Natural killer cell (primary cell): ENCODE data around the gene TOB2. TPM values are rescaled to one million over a fixed set of nuclear protein-coding genes. Genes with fewer than 3 reads are reported as not detected.
"Not testable (repeated sequence)": the region's sequence is repeated elsewhere in the genome, so short reads cannot be mapped to it uniquely, and the experiment has no call there.

ENCODE experiments used
- ATAC-seq, 3 donors: fragments of 150-1000 bp in 2 of 3; fragments of 200-7000 bp in 1 of 3; cut with Tn5 transposase; 1 replicate in 1 of 3; 2 replicates in 2 of 3; pipeline ENCODE4 v1.10.0; 2021; ENCODE audit warnings: mild to moderate bottlenecking in 2 of 3, moderate library complexity in 2 of 3
- DNase-seq, 2 donors: peaks; one replicate each; pipeline versions ENCODE4 v3.0.0 to v3.0.0-alpha.2; 2013 to 2021; ENCODE audit warnings: mixed read lengths in 1 of 2
- H3K27ac ChIP-seq: one replicate; pipeline ENCODE4 v1.5.1; 2013; ENCODE audit warnings: mild to moderate bottlenecking, low read length
- H3K27me3 ChIP-seq: one replicate; pipeline ENCODE4 v1.6.1; 2013; ENCODE audit warnings: low read length; ENCODE audit not compliant: control insufficient read depth, insufficient read depth
- H3K36me3 ChIP-seq: one replicate; pipeline ENCODE4 v1.6.1; 2013; ENCODE audit warnings: low read length; ENCODE audit not compliant: control insufficient read depth, insufficient read depth
- H3K4me1 ChIP-seq: one replicate; pipeline ENCODE4 v1.6.1; 2013; ENCODE audit warnings: low read length; ENCODE audit not compliant: control insufficient read depth, insufficient read depth
- H3K4me3 ChIP-seq: one replicate; pipeline ENCODE4 v1.5.1; 2013; ENCODE audit warnings: low read length
- H3K9me3 ChIP-seq: one replicate; pipeline ENCODE4 v1.6.1; 2013; ENCODE audit warnings: low read length; ENCODE audit not compliant: control insufficient read depth, insufficient read depth
- H3K27ac Mint-ChIP-seq, 2 donors: one replicate each; pipeline ENCODE4 v1.8.0; 2022; ENCODE audit warnings: mild to moderate bottlenecking in 2 of 2, mixed read lengths in 2 of 2, moderate library complexity in 1 of 2
- H3K27me3 Mint-ChIP-seq, 2 donors: one replicate each; pipeline ENCODE4 v1.8.0; 2022; ENCODE audit warnings: low read depth in 2 of 2, mixed read lengths in 2 of 2
- H3K36me3 Mint-ChIP-seq: one replicate; pipeline ENCODE4 v1.8.0; 2022; ENCODE audit warnings: mixed read lengths
- H3K4me1 Mint-ChIP-seq, 2 donors: one replicate each; pipeline ENCODE4 v1.8.0; 2022; ENCODE audit warnings: mixed read lengths in 2 of 2
- H3K4me3 Mint-ChIP-seq: one replicate; pipeline ENCODE4 v1.8.0; 2022; ENCODE audit warnings: mild to moderate bottlenecking, moderate library complexity, mixed read lengths
- H3K9me3 Mint-ChIP-seq, 2 donors: one replicate each; pipeline ENCODE4 v1.8.0; 2022; ENCODE audit warnings: mixed read lengths in 2 of 2
- CTCF ChIP-seq: fragments of 200-600 bp; IDR thresholded peaks from one replicate; pipeline ENCODE4 v1.8.0; 2022; ENCODE audit warnings: antibody characterized with exemption
- WGBS: methylation state at CpG from one replicate; pipeline ENCODE4 v1.1.7; 2013; ENCODE audit warnings: missing lambda C conversion rate; ENCODE audit not compliant: insufficient coverage; 5-methylcytosine and 5-hydroxymethylcytosine counted together
- intact Hi-C: fragments of 100-400 bp; cut with micrococcal nuclease; formaldehyde crosslinking; loops from one replicate; pipeline ENCODE4 v1.14.2; 2022
- total RNA-seq, 4 donors: library from RNA; stranded (reverse); fragments of 120-200 nt in 1 of 4; gene quantifications; one replicate each; pipeline versions ENCODE4 v1.2.3 to v1.2.4, GENCODE V29; 2013 to 2022

The TOB2 gene
- total RNA-seq, 3 donors from 2014 or later (not counting 1 experiment from before 2014, with no cell fraction given): 26.4 to 42.2 (median 32.6) TPM

GRCh38 chr22:41436322-41437113 lies 10.1 kb downstream of the TOB2 start:
- no peak for ATAC-seq
- Histone ChIP-seq H3K4me3 (no peak overlapping the region), H3K4me1 (peaks cover 5% of the 10 kb centered on the region), H3K36me3 (peaks cover 43% of the 10 kb centered on the region), H3K27ac (no peak overlapping the region), H3K9me3 (no peaks in the 10 kb centered on the region), H3K27me3 (no peaks in the 10 kb centered on the region)
- Mint-ChIP-seq H3K9me3 (no peaks in the 10 kb centered on the region), H3K4me3 (no peak overlapping the region), H3K27ac (peak overlapping the region; percentile 51 to 64), H3K4me1 (peaks cover under 1 to 21% of the 10 kb centered on the region in 2 donors), H3K36me3 (no peaks in the 10 kb centered on the region), H3K27me3 (no peaks in the 10 kb centered on the region)
- TF ChIP-seq CTCF: no peak
- no peak for DNase-seq
- 94% methylated on average over 23 of the region's 23 CpGs for WGBS
- intact Hi-C loops: no loop called here

GRCh38 chr22:41435560-41435959 lies 11.0 kb downstream of the TOB2 start:
- ATAC-seq (no peak), DNase-seq (no peak)
- peaks cover 45% of the 10 kb centered on the region for H3K36me3 ChIP-seq
- Mint-ChIP-seq H3K4me3 (no peak overlapping the region), H3K36me3 (no peaks in the 10 kb centered on the region), H3K27me3 (no peaks in the 10 kb centered on the region), H3K27ac (peak overlapping the region; percentile 45 to 51), H3K4me1 (peaks cover 6 to 25% of the 10 kb centered on the region in 2 donors), H3K9me3 (no peaks in the 10 kb centered on the region)
- no peaks in the 10 kb centered on the region for H3K27me3 ChIP-seq
- 97% methylated on average over 4 of the region's 4 CpGs for WGBS
- H3K9me3 ChIP-seq: no peaks in the 10 kb centered on the region
- H3K4me3 ChIP-seq: no peak overlapping the region
- intact Hi-C loops: no loop called here
- no peak overlapping the region for H3K27ac ChIP-seq
- peaks cover 5% of the 10 kb centered on the region for H3K4me1 ChIP-seq
- no peak for TF ChIP-seq CTCF

- H3K27ac ChIP-seq, H3K4me1 ChIP-seq, H3K27me3 Mint-ChIP-seq, H3K4me3 Mint-ChIP-seq, H3K9me3 ChIP-seq, H3K27me3 ChIP-seq, H3K4me3 ChIP-seq, intact Hi-C loops, DNase-seq, H3K36me3 Mint-ChIP-seq, ATAC-seq, H3K9me3 Mint-ChIP-seq: not testable (repeated sequence)
- 93% methylated on average over 5 of the region's 5 CpGs for WGBS
- Mint-ChIP-seq H3K4me1 (peaks cover 6 to 25% of the 10 kb centered on the region in 2 donors), H3K27ac (peak overlapping the region in 1 of 2 donors; percentile 45)
- peaks cover 44% of the 10 kb centered on the region for H3K36me3 ChIP-seq
Observed at GRCh38 chr22:41434361-41435003, 12.1 kb downstream of the TOB2 start.

- H3K27ac ChIP-seq, intact Hi-C loops, H3K27me3 ChIP-seq, H3K4me3 ChIP-seq, H3K9me3 Mint-ChIP-seq, DNase-seq, H3K4me3 Mint-ChIP-seq, H3K9me3 ChIP-seq, ATAC-seq, H3K27me3 Mint-ChIP-seq, H3K4me1 ChIP-seq, H3K36me3 Mint-ChIP-seq, H3K27ac Mint-ChIP-seq: not testable (repeated sequence)
- peaks cover 6 to 25% of the 10 kb centered on the region in 2 donors for H3K4me1 Mint-ChIP-seq
- 100% methylated on average over 1 of the region's 1 CpG for WGBS
- peaks cover 39% of the 10 kb centered on the region for H3K36me3 ChIP-seq
Observed at GRCh38 chr22:41433480-41433879, 13.1 kb downstream of the TOB2 start.
